Measurements from ENCODE around the gene UBAC1.

Gene UBAC1

DNA sequence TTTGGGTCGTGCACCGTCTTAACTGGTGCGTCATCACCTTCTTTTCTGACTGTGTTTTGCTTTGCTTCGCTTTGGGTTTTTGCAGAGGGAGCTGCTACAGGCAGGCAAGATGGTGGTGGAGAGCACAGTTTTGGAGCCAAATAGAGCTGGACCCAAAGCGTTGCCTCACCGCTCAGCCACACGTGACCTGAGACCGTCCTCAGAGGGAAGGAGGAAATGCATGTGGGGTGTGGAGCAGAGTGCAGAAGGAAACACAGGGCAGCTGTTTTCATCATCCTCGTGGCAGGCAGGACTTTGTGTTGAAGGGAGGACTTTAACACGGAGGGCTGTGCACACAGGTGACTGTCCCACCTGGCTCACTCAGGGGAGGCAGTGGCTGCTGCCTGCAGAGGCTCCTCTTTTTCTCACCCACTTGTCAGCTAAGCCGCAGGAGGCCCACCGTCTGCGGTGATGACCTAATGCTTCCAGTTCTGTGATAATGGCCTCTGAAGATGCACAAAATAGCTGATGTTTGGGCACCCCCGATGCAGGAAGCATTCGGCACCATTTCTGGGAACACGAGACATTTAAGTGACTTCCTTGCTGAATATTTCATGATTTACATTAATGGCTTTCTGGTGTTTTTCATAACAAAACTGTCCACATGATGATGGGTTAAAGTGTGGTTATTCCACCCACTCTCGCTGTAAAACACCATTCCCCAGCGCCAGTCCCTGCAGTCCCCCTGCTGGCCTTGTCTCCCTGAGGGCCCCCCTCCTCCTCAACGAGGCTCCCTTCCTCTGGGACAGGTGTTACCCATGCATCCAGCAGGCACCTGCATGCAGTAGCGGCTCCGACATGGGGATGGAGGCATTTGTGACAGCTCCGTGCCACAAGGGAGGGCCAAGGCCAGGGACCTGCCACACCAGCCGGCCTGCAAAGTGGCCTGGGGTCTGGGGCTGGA is 12.4 kb upstream of the UBAC1 start:
- no peaks in the 10 kb centered on the region for H3K27me3 ChIP-seq (ENCODE audit: insufficient read depth, poor library complexity, severe bottlenecking)
- TF ChIP-seq, protein P1, sequence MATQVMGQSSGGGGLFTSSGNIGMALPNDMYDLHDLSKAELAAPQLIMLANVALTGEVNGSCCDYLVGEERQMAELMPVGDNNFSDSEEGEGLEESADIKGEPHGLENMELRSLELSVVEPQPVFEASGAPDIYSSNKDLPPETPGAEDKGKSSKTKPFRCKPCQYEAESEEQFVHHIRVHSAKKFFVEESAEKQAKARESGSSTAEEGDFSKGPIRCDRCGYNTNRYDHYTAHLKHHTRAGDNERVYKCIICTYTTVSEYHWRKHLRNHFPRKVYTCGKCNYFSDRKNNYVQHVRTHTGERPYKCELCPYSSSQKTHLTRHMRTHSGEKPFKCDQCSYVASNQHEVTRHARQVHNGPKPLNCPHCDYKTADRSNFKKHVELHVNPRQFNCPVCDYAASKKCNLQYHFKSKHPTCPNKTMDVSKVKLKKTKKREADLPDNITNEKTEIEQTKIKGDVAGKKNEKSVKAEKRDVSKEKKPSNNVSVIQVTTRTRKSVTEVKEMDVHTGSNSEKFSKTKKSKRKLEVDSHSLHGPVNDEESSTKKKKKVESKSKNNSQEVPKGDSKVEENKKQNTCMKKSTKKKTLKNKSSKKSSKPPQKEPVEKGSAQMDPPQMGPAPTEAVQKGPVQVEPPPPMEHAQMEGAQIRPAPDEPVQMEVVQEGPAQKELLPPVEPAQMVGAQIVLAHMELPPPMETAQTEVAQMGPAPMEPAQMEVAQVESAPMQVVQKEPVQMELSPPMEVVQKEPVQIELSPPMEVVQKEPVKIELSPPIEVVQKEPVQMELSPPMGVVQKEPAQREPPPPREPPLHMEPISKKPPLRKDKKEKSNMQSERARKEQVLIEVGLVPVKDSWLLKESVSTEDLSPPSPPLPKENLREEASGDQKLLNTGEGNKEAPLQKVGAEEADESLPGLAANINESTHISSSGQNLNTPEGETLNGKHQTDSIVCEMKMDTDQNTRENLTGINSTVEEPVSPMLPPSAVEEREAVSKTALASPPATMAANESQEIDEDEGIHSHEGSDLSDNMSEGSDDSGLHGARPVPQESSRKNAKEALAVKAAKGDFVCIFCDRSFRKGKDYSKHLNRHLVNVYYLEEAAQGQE (IDR thresholded peaks at IDR 0.05; ENCODE audit: insufficient replicate concordance, low read depth), result peak; percentile 49
- TF ChIP-seq CTCF (IDR thresholded peaks at IDR 0.05; ENCODE audit: insufficient read depth, low read length) (no peak), POLR2AphosphoS5 (IDR thresholded peaks at IDR 0.05; ENCODE audit: low read depth) (no peak), GABPA (IDR thresholded peaks at IDR 0.05; ENCODE audit: low read depth) (no peak), SPI1 (IDR thresholded peaks at IDR 0.05; ENCODE audit: borderline replicate concordance, low read depth) (peak; percentile 28; the same call in 1 of the 2 replicates)
- DNase-seq (ENCODE audit: low read depth in 1 of 2, low spot score in 1 of 2), result peak in 1 of 2 experiments; percentile 79
- no peak overlapping the region for H3K4me3 ChIP-seq (replicated peaks; ENCODE audit: insufficient read depth, low read length)
- H3K27ac ChIP-seq (replicated peaks), result no peak overlapping the region

- Histone ChIP-seq H3K27ac (replicated peaks) (no peak overlapping the region), H3K4me3 (replicated peaks; ENCODE audit: insufficient read depth, low read length) (no peak overlapping the region), H3K27me3 (ENCODE audit: insufficient read depth, poor library complexity, severe bottlenecking) (no peaks in the 10 kb centered on the region)
- TF ChIP-seq, protein P1 (IDR thresholded peaks at IDR 0.05; ENCODE audit: insufficient replicate concordance, low read depth), result peak; percentile 97
- no peak for TF ChIP-seq GABPA (IDR thresholded peaks at IDR 0.05; ENCODE audit: low read depth)
- DNase-seq (ENCODE audit: low read depth in 1 of 2, low spot score in 1 of 2), result no peak
Measured at GRCh38 chr9:135971892-135972291, 10.7 kb upstream of the UBAC1 start.

DNA sequence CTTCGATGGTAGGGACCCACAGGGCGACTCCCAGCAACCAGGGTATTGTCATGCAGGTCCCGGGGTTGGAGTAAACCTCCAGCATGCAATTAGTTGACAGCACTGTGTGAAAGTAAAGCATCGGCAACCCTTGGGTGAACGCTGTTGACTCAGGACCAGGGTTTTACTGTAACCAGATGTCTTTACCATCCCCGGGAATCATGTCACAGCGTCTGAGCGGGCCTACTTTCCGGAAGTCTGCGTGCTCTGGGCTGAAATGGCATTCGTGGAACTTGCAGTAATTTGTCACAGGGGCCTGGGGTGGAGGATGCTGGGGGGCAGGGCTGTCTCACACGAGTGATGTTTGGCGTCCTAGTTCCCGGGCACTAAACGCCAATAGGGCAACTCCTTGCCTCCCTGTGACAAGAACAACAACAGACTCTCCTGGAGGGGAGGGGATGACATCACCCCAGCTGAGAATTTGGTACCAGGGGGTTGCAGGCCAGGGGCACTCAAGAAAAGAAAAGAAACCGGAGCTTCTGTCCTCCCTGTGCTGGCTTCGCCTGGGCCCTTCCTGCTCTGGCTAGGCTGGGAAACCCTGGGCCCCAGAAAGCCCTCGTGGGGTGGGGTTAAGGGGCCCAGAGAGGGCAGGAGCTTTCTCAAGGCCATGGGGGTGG is 10.1 kb upstream of the UBAC1 start:
- H3K4me3 ChIP-seq (replicated peaks; ENCODE audit: insufficient read depth, low read length), result no peak overlapping the region
- no peak overlapping the region for H3K27ac ChIP-seq (replicated peaks)
- no peaks in the 10 kb centered on the region for H3K27me3 ChIP-seq (ENCODE audit: insufficient read depth, poor library complexity, severe bottlenecking)
- no peak for DNase-seq (ENCODE audit: low read depth in 1 of 2, low spot score in 1 of 2)
- TF ChIP-seq POLR2AphosphoS5 (IDR thresholded peaks at IDR 0.05; ENCODE audit: low read depth), result no peak
- TF ChIP-seq CTCF (IDR thresholded peaks at IDR 0.05; ENCODE audit: insufficient read depth, low read length), result no peak
- TF ChIP-seq, protein P1 (IDR thresholded peaks at IDR 0.05; ENCODE audit: insufficient replicate concordance, low read depth), result no peak
- no peak for TF ChIP-seq GABPA (IDR thresholded peaks at IDR 0.05; ENCODE audit: low read depth)
- TF ChIP-seq SPI1 (IDR thresholded peaks at IDR 0.05; ENCODE audit: borderline replicate concordance, low read depth), result no peak

All from HL-60 (cell line).